GM12878 (cell line): ENCODE measurements around the gene PMIS2.

ENCODE experiments used
- CHD4 ChIP-seq: fragments of 200-600 bp; sonication (generic); IDR thresholded peaks from 2 replicates; pipeline ENCODE4 v1.6.1; 2016; ENCODE audit warnings: mild to moderate bottlenecking
- CREM ChIP-seq: IDR thresholded peaks from 2 replicates; pipeline ENCODE4 v1.6.1; 2014; ENCODE audit warnings: antibody characterized with exemption, low read depth
- EZH2 ChIP-seq: IDR thresholded peaks from 2 replicates; pipeline ENCODE4 v1.6.1; 2012; ENCODE audit warnings: low read depth, mild to moderate bottlenecking, control low read depth, inconsistent platforms, low read length, borderline replicate concordance; ENCODE audit not compliant: control insufficient read depth
- HDAC2 ChIP-seq: fragments of 200-600 bp; sonication (generic); IDR thresholded peaks from 2 replicates; pipeline ENCODE4 v1.6.1; 2017
- MXI1 ChIP-seq: fragments of 150-350 bp; IDR thresholded peaks from 2 replicates; pipeline ENCODE4 v1.6.1; 2011; ENCODE audit warnings: low read depth, mild to moderate bottlenecking, inconsistent platforms, low read length, improper control_type of control experiment
- NRF1 ChIP-seq: conservative IDR thresholded peaks from 2 replicates; pipeline ENCODE4 v1.6.1; 2011; ENCODE audit warnings: mild to moderate bottlenecking, low read depth, low read length, improper control_type of control experiment

DNA sequence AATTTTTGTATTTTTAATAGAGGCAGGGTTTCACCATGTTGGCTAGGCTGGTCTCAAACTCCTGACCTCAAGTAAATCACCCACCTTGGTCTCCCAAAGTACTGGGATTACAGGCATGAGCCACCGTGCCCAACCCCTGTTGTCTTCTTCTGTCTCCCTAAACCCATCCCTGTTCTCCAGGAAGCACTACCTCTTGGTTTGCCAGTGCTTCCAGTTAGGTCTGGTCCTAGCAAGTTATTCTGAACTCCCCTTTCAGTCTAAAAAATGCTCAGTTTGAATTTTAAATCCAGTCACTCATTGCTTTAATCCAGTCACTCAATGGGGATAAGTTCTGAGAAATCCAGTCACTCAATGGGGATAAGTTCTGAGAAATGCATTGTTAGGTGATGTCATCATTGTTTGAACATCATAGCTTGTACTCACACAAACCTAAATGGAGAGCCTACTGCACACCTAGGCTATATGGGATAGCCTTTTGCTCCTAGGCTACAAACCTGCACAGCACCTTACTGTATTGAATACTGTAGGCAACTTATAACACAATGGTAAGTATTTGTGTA, 14.5 kb upstream of the PMIS2 start:
- TF ChIP-seq NRF1 (no peak), EZH2 (no peak), MXI1 (no peak), CREM (no peak), CHD4 (no peak), HDAC2 (no peak)
